Stimulated activated CD8-positive, alpha-beta memory T cell treated with anti-CD3 and anti-CD28 coated beads, Interleukin-7, amount 100 ng/mL, for 4 hours (primary cell): Measurements from ENCODE around the gene KCTD12.
A peak's percentile ranks its signal among the peaks of the same experiment; 100 is the strongest.

Source experiments
- DNase-seq, 2 donors: peaks; one replicate each; pipeline ENCODE4 v3.0.0-alpha.2; 2020; ENCODE audit warnings: low read depth in 2 of 2

The KCTD12 gene

DNA sequence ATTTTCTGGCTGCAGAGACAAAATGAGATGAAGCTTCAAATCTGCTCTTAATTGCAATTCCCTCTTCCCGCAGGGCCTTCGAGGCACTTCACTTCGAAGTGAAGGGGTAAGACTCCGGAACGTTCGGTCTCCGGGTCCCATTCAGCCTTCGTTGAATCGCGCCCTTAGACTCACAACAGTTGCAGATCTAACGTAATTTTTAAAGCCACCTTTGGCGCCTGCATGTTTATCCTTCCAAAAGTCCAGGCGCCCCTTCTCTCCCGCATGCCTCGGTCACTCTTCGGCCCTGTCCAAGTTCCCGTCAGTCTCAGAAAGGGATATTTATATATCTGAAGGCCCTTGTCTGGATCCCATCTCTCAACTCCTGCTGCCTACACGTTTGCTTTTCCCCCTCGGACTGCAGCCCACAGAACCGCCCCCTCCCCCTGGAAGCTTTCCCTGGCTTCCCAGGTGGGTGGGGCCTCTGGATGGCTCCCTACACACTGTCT lies 915 bp upstream of the KCTD12 start:
- no peak for DNase-seq

DNA sequence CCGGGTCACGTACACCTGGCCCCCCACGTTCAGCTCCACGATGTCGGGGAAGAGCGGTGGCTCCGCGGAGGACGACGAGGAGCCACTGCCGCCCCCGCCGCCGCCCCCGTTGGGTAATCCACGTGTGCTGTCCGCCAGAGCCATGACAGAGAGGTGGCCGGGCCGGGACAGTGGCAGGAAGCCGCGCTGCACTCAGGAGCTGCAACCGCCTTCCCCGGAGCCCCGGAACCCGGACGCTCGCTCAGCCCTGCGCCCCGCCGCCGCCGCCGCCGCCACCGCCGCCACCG lies 257 bp downstream of the KCTD12 start:
- DNase-seq: peak; percentile 34 to 57

DNA sequence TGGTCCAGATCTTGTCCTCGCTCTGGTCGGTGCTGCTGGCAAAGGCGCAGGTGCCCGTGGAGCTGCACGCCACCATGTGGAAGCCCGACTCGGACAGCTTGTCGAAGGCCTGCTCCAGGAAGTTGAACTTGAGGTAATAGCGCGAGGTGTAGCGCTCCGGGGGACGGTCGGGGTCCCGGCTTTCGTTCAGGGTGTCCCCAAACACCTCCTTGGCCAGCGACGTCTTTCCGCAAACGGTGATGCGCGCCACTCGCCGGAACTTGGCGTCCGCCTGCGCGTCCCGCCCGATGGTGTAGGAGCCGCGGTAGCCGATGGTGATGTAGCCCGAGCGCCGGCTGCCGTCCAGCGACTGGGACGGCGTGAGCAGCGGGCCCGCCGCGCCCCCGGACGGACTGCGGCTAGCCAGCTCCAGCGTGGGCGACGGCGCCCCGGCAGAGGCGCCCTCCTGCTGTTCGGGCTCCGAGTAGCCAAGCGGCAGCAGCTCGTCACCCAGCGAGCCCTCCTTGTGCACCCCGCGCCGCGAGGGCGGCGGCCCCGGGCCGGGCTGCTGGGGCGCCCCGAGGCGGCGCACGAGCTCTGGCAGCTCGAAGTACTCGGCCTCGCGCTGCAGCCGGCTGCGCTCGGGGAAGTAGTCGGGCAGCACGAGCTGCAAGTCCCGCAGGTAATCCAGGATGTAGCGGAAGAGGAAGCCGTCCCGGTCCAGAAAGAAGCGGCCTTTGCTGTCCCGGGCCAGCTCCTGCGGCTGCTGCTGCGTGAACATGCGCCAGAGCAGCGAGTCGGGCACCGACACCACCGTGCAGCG lies 801 bp downstream of the KCTD12 start:
- peak; percentile 11 to 27 for DNase-seq

DNA sequence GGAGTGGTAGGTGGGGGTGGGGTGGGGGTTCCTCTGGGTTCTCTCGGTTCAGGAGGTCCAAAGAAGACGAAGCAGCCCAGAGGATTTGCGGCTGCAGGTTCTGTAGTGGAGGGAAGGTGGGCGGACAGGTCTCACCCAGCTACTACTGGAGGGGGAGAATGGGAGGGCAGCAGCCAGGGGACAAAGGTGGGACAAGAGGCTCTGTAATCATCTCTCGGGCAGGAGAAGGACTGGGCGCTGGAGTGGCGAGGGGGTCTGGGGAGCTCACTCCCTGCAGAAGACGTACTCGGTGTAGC lies 1.4 kb downstream of the KCTD12 start:
- no peak for DNase-seq

DNA sequence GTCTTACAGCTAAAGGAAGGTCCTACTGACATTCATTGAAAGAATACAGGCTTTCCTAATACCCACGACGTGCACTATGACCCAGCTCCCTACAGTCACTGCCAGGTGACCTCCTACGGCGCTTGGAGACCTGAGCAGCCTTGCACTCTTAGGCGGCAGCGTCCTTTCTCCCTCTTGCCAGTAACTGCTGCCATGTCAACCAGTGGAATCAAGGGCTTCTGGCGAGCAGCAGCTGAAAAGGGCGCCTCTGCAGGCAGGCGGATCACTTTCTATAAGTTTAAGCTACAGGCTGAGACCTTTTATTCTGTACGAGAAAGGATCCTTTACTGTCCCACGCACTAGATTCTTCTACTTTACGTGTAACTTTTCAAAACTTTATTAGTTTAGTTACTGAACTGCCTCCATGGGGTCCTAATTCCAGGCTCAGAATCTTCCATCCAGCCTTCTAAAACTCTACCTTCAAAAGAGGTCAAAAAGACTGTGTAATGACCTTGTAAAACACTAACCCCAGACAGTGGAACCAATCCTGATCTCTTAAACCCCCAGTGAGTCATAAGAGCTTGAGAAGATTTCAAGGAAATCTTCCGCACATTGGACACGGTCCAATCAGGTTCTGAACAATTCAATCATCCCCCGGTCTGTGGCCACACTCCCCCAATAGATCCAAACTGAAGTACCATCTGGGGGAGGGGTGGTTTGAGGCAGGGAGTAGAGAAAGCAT lies 1.9 kb downstream of the KCTD12 start:
- no peak for DNase-seq

DNA sequence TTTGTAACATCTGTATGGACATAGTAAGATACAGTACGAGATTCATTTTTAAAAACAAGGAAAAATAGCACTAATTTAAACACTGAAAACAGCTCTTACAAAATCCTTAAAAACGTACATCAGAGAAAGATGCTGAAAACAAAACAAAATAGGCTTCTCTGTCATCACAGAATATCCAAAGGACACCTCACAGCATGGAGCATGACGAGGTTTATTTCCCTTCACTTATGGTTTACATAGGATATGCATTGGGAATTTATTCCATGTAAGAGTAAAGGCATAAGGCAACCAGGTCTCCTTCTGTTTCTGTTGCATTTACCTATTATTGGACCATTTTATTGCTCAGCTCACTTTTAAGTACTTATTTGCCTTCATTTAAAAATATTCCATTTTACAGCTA lies 3.0 kb downstream of the KCTD12 start:
- no peak for DNase-seq

DNA sequence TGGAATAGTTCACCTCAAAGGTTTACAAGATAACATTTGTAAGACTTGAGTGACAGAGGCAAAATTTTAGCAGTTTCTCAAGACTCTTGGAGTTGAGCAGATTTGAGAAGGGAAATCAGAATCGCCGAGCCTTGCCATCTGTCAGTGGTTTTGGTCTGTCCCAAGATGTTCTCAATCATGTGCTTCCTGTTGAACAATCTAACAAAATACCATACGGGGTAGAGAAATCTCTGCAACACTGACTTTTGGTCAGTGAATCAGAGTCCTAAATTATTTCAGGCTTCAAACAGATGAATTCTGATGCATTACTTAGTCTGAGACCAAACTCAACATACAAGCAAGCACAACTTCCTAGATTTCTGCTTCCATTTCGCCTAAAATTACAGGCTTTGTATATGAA lies 3.8 kb downstream of the KCTD12 start:
- no peak for DNase-seq

DNA sequence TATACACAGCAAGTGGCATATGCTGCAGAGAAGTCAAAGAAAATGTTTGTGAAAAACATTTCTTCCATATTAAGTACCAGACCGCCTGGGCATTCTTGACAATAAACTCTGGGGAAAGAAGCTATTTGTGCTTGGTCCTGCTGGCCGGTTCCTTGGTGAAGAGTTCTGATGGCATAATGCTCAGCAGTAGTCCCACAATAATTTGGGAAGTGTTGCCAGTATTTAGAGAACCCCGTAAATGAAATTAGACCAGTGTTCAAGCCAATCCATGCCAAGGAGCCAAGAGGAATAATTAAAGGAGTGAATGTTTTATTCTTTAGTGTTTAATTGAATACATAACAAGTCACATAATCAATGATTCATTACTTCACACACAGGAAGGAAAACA lies 6.3 kb downstream of the KCTD12 start:
- no peak for DNase-seq

DNA sequence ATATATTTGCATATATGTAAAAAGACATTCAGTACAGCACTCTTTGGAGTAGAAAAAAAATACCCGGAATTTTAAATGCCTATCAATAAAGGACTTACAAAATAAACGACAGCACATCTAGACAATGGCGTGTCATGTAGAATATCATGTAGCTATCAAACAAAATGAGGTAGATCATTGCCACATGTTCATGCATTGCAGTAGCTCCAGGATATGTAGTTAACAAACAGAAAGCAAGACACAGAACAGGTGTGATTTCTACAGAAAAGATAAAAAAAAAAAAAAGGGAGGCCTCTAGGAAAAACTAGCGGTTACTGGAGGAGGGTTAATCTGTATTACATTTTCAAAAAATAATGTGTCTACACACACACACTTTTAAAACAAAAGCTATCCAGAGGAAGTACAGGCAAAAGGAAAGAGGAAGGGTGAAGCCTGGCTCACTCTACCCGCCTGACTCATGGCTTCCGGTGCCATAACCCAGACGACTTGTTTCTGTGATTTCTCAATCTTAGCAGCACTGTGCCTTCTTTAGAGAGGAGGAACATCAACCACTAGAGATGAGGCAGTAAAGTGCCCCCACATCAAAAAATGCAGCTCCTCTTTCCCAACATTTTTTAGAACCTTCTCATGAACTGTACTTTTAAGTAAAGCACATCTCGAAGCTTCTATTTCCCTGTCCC lies 6.9 kb downstream of the KCTD12 start:
- peak; percentile 62 to 65 for DNase-seq

DNA sequence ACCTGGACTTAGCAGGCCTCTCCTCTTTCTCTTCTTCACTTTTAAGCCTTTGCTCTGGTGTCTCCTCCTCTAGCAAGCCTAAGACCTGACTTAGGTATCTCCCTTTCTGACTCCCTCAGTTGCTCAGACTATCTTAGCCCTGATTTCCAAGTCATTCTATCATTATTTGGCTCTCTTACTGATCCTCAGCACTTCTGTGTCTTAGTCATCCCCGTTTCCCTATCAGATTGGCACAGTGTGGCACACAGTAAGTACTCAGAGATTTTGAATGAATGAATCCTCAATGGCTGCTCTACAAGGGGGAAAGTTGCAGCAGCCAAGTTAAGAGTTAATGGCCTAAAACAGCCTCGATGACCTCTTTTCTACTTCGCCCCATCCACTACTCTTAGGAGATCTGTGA lies 8.2 kb downstream of the KCTD12 start:
- no peak for DNase-seq

DNA sequence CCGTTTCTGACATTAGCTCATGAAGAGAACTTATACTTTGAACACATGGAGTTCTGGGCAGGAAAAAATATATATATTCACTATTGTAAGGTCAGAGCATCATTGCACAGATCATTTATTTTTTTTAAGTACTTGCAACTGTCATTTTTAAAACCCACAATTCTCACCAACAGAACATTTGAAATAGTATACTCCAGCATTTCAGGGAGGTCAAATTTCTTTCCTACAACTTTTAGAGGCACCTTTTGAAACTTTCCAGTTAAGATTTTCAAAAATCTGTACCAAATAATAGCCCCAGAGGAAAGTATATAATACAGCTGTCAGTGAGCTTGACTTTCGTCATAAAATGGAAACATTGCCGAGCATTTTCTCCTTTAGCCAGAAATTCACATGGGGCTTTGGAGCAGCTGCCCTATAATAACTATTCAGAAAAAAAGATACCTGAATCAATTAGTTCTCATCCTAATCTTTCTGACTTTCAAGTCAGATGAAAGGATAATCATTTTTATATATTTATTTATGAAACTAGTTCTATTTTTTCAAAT lies 10.9 kb downstream of the KCTD12 start:
- DNase-seq: no peak

DNA sequence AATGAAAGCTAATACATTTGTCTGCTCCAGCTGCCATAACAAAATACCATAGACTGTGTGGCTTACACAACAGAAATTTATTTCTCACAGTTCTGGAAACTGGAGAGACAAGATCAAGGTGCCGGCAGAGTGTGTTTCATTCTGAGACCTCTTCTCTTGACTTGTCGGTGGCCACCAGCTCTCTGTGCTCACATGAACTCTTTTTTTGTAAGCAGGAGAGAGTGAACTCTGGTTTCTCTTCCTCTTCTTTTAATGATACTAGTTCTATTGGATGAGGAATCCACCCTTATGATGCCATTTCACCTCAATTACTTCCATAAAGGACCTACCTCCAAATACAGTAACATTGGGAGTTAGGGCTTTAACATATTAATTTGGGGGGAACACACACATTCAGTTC lies 11.7 kb downstream of the KCTD12 start:
- no peak for DNase-seq

DNA sequence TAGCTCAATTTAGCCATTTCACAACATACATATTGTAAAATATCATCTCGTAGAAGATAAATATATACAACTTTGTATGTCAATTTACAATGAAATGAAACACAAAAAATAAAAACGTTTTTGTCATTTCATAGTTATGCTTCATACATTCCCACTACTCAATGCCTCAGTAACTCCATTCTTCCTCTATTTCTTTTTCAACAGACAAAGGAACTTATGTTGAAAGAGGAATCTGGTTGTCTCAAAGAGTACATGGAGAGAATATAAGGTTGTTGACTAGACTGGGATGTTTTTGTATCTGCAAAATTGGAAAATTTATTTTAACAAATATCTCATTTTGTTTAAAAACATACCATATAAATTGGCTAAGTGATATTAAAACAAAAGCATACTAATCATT lies 12.8 kb downstream of the KCTD12 start:
- DNase-seq: no peak

DNA sequence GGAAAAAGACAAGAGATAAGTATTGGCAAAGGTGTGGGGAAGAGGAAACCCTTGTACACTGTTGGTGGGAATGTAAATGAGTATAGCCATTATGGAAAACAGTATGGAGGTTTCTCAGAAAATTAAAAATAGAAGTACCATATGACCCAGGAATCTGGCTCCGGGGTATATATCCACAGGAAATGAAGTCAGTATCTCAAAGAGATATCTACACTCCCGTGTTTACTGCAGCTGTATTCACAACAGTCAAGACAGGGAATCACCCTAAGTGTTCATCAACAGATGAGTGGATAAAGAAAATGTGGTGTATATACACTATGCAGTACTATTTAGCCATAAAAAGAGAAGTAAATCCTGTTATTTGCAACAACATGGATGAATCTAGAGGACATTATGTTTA lies 13.5 kb downstream of the KCTD12 start:
- DNase-seq: no peak

DNA sequence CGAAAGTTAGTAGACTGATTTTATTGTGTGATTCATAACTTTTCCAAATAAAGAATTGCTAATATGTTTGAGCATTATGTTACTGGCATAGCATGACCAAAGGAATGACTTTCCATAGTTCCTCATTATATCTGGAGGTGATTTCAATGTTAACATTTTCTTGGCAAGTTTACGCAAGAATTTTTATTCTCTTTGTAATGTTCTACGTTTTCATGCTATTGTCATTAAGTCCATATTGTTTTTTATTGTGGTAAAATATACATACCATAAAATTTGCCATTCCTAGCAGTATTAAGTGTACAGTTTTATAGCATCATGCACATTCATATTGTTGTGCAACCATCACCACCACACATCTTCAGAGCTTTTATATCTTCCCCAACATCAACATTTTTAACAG lies 14.8 kb downstream of the KCTD12 start:
- DNase-seq: no peak

DNA sequence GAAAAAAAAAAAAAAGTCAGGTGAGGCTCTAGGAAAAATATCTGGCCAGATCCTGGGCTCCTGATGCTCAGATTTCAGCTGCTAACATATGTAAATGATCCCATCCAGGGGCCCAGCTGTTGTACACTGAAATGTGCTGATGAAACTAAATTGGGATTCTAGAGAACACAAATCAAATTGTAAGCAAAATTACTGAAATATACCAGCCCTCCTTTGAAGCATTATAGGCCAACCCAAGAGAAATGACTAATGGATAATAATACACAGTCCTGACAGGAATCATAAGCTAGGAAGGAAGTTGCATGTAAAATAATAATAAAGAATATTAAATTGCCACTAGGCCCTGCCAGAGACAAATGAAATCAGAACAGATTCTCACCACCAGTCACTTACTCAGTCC lies 17.8 kb downstream of the KCTD12 start:
- no peak for DNase-seq

DNA sequence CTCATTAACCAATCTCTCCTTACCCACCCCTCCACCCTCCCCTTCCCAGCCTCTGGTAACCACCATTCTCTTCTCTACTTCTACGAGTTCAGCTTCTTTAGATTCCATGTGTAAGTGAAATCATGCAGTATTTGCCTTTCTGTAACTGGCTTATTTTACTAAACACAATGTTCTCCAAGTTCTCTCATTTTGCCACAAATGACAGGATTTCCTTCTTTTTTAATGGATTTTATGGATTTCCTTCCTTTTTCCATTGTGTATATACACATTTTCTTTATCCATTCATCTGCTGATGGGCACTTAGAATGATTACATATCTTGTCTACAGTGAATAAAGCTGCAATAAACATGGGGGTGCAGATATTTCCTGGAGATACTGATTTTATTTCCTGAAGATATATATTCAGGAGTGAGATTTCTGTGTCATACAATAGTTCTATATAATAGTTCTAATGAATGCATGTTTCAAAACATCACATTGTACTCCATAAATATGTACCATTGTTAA lies 20.2 kb downstream of the KCTD12 start:
- DNase-seq: no peak

DNA sequence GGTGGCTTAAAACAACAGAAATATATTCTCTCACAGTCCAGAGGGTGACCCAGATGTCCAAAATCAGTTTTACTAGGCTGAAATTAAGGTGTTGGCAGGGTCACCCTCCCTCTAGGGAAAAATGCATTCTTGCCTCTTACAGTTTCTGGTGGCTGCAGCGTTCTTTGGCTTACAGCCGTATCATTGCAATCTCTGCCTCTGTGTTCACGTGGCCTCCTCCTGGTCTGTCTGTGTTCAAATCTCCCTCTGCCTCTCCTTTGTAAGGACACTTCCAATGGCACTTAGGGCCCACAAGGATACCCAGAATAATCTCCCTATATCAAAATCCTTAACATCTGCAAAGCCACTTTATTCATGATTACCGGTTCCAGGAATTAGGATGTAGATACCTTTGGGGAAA lies 21.1 kb downstream of the KCTD12 start:
- no peak for DNase-seq

DNA sequence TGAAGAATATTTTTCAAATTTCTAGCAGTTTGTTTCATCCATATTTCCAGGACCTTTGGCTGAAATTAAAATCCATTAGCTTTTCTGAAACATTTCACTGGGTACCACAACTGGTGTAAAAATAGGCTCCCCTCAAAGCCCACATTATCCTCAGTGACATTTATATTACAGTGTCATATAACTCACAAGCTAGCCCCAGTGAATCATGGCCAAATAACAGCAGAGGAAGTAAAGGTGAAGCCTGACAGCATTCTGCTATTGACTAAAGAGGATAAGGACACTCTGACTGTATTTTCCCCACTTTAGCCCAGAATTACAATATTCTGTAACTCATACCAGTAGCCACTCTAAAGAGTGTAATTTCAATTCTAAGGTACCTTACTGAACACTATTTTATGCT lies 21.9 kb downstream of the KCTD12 start:
- DNase-seq: no peak

DNA sequence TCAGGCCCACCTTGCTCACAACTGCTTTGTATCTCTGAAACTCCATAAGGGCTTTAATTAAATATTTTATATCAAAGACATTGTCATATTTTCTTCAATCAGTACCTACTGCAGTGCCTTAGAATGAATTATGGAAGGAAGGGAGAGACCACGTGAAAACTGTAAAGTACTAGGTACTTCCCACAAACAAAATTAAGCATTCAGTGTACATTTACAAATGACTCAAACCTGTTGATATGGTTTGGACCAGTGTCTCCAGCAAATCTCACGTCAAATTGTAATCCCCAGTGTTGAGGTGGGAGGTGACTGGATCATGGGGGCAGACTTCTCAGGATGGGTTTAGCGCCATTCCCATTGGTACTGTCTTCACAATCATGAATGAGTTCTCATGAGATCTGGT lies 23.2 kb downstream of the KCTD12 start:
- DNase-seq: no peak

DNA sequence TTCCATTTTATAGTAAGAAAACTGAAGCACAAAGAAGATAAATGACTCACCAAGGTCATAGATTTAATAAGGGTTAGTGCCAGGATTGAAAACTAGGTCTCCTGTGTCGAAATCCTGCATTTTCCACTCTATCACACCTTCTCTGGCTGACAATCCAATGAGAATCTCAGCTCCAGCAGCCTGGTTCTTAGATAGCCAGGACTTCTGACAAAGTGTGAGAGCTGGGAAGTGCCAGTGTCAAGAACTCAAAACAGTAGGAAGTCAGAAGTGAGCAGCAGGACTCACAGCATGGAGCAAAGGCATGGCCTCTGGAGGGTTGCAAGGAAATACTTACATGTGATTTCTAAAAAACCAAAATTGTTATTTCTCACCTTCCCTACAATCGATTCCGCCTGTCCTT lies 24.3 kb downstream of the KCTD12 start:
- no peak for DNase-seq

DNA sequence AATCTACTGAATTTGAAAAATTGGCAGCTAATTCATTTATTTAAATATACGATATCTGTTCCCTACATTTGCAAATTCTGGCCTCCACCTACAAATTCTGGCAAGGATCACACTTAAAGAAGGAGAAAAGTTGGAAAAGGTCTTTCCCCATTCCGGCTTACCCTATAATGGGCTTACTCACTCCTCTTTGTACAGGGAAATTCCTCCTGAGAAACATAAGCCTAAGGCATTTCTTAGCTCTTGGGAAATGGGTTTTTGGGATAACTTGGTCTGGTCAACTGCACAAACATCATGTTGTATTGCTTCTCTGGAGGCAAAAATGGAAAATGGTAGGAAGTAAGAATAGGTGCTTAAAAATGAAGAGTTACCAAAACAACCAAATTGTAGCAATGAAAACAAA lies 25.5 kb downstream of the KCTD12 start:
- no peak for DNase-seq

DNA sequence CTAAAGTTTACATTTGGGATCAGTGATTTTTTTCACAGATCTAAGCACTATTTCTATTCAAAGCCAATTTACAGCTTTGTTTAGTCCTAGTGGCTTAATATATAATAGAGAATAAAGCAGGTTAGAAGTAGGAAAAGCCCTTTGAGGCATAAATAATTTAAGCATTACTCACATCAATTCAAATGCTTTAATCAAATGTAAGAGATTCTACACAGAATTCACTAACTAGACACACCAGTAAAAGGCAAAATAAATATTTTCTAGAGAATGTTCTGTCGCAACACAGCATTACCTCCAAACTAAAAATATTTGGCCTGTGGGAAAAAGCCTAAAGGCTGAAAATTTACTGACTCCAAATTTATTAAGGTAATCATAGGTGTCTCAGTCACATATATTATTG lies 31.3 kb downstream of the KCTD12 start:
- DNase-seq: no peak
